GM21717 (cell line): ENCODE results near the gene BTBD1.
A peak's percentile ranks its signal among the peaks of the same experiment; 100 is the strongest.
"Not testable (repeated sequence)": the region's sequence is repeated elsewhere in the genome, so short reads cannot be mapped to it uniquely, and the experiment has no call there.

Experiments used
- ATAC-seq: cut with Tn5 transposase; IDR thresholded peaks from one replicate; pipeline ENCODE4 v1.9.1; 2021; ENCODE audit warnings: mild to moderate bottlenecking, moderate library complexity; ENCODE audit not compliant: unreplicated experiment

The BTBD1 gene

GRCh38 chr15:83098079-83098478 lies 31.0 kb upstream of the BTBD1 start:
- no peak for ATAC-seq

GRCh38 chr15:83094583-83094982 lies 27.5 kb upstream of the BTBD1 start:
- ATAC-seq: no peak

GRCh38 chr15:83092309-83092976 lies 25.4 kb upstream of the BTBD1 start:
- ATAC-seq: peak; percentile 87

- not testable (repeated sequence) for ATAC-seq
Observed at GRCh38 chr15:83091965-83092308, 24.9 kb upstream of the BTBD1 start.

GRCh38 chr15:83090465-83090864 lies 23.4 kb upstream of the BTBD1 start:
- no peak for ATAC-seq

- ATAC-seq: no peak
Observed at GRCh38 chr15:83088876-83089275, 21.8 kb upstream of the BTBD1 start.

GRCh38 chr15:83087576-83087975 lies 20.5 kb upstream of the BTBD1 start:
- ATAC-seq: no peak

- not testable (repeated sequence) for ATAC-seq
Observed at GRCh38 chr15:83085864-83086552, 19.0 kb upstream of the BTBD1 start.

GRCh38 chr15:83085461-83085860 lies 18.4 kb upstream of the BTBD1 start:
- ATAC-seq: not testable (repeated sequence)

GRCh38 chr15:83082730-83083386 lies 15.8 kb upstream of the BTBD1 start:
- no peak for ATAC-seq

GRCh38 chr15:83081256-83082014 lies 14.4 kb upstream of the BTBD1 start:
- ATAC-seq: no peak

- ATAC-seq: no peak
Observed at GRCh38 chr15:83078712-83079111, 11.7 kb upstream of the BTBD1 start.

GRCh38 chr15:83077491-83078230 lies 10.6 kb upstream of the BTBD1 start:
- no peak for ATAC-seq

GRCh38 chr15:83069211-83069642 lies 2.2 kb upstream of the BTBD1 start:
- not testable (repeated sequence) for ATAC-seq

- ATAC-seq: no peak
Observed at GRCh38 chr15:83068054-83068453, 1.0 kb upstream of the BTBD1 start.

GRCh38 chr15:83067638-83067962 lies 548 bp upstream of the BTBD1 start:
- ATAC-seq: no peak

GRCh38 chr15:83066034-83066733 lies 868 bp downstream of the BTBD1 start:
- no peak for ATAC-seq

- no peak for ATAC-seq
Observed at GRCh38 chr15:83065431-83065830, 1.6 kb downstream of the BTBD1 start.

- no peak for ATAC-seq
Observed at GRCh38 chr15:83064859-83065258, 2.2 kb downstream of the BTBD1 start.

GRCh38 chr15:83063551-83063950 lies 3.5 kb downstream of the BTBD1 start:
- no peak for ATAC-seq
